Cerebellar cortex (tissue), 1 donor: ENCODE data around the gene FAM199X.
A peak's percentile ranks its signal among the peaks of the same experiment; 100 is the strongest.
"Not testable (repeated sequence)": the region's sequence is repeated elsewhere in the genome, so short reads cannot be mapped to it uniquely, and the experiment has no call there.

Experiments used
- DNase-seq: peaks from one replicate; pipeline ENCODE4 v3.0.0-alpha.2; 2015; ENCODE audit warnings: low spot score

FAM199X gene

DNA sequence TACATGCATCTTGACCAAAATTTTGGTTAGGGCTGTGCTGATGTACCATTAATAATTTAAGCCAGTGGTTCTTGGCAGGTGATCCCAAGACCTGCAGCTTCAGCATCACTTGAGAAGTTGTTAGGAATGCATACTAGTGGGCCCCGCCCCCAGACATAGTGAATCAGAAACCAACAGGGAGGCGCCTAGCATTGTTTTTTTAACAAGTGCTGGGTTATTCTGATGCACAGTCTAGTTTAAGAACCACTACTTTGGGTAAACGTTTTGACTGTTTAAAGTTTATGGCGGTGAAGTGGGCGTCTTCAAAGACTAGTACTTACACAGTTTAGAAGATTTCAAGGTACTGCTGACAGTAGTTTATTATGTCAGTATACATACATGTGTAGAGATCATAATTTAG, 23.6 kb downstream of the FAM199X start:
- DNase-seq, result no peak

DNA sequence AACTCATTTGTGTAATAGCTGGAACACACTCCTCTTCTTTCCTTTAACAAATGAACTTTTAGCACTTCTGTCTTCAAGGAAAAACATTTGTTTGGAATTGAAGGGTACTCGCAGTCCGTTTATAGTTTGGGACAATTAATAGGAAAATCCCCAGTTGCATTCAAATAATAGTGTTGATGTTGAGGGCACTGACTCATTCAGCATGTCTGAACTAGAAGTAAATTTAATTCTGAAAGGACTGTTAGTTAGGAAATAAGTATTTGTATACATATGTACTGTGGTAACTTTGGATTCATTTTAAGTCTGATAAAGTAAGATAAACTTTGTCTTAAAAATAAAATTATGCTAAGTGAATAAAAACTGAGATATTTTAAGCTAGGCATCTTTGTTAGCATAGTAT, 27.2 kb downstream of the FAM199X start:
- no peak for DNase-seq

DNA sequence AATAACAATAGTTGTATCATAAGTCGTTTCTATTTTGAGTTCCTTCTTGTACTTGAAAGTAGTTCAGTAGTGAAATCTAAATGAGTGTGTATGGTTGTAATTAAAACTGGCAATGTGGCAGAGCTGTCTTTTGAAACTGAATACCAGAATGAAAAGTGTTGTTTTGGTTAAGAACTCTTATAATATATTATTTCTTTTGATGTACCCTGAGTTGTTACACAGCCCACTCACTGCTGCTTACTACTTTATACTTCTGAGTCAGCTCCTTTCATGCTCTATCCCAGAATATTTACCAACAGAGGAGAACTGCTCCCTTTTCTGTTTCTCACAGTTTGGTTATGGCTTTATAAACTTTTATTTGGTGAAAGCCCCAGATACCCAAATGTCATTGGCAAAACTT, 28.8 kb downstream of the FAM199X start:
- no peak for DNase-seq

DNA sequence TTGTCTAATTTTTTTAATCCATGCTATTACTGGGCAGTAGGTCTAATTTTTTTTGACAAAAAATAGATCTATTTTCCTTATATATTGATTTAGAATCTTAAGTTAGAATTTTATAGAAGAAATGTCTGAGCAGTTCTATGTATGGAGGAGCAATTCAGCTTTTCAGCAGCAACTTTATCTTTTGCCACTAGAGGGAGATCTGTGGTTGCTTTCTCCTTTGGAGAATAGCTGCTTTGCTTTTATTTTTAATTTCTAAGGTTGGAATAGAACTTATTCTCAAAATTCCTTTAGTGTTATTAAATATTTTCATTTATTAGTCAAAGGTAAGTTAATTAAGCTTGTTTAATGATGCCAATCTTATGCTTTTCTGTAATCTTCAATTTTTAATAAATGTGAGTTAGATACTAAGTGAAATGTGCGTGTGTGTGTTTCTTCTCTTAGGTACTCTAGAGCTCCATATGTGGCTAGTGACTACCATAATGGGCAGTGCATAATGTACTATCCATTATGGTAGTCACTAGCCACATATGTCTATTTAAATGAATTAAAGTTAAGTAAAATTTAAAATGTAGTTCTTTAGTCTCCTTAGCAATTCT, 29.3 kb downstream of the FAM199X start:
- DNase-seq, result peak; percentile 36

DNA sequence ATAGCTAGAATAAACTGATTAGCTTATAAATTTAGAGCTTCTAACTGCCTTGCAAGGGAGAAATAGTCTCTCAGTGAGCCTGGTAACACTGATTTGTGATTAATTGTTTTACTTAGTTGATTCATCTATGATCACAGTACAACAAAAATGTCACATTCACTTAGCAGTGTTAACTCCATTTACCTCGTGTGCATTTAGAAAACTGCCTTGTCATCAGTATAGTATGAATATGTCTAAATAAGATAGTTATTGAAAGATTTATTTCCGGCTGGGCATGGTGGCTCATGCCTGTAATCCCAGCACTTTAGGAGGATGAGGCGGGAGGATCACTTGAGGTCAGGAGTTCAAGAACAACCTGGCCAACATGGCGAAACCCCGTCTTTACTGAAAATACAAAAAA, 39.3 kb downstream of the FAM199X start:
- DNase-seq, result no peak

DNA sequence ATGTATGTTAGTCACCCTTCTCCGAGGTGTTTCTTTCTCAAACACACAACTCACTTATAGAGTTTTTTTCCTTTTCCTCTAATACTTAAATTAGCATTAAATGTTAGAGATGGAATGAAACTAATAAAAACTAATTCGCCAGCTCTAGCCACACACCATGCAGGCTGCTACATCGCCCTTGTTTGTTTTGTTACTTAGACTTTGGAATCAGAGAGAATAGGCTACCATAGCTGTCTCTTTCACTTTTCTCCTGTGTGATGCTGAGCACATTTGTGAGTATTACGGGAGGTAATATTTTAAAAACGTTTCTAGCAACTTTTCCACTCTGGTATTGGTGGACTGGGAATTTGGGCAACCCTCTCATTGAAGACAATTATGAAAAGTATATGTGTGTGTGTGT, 44.9 kb downstream of the FAM199X start:
- no peak for DNase-seq

DNA sequence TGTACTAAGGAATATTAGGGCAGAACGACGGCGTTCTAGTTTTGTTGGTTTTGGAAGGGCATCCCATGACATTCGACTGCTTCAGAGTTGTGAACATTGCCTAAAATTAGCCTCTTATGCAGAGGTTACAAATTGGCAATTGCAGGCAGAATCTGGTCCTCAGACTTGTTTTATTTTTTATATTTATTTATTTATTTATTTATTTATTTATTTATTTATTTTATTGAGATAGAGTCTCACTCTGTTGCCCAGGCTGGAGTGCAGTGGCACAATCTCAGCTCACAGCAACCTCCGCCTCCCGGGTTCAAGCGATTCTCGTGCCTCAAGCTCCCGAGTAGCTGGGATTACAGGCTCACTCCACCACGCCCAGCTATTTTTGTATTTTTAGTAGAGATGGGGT, 63.8 kb downstream of the FAM199X start:
- DNase-seq, result not testable (repeated sequence)
